HG02763 (cell line): ENCODE data around the gene ST6GALNAC5.

Source experiments
- ATAC-seq: cut with Tn5 transposase; IDR thresholded peaks from one replicate; pipeline ENCODE4 v1.9.1; 2021; ENCODE audit warnings: mild to moderate bottlenecking, moderate library complexity; ENCODE audit not compliant: unreplicated experiment

The ST6GALNAC5 gene

GRCh38 chr1:77039739-77040138, 172.5 kb downstream of the ST6GALNAC5 start:
- no peak for ATAC-seq

GRCh38 chr1:77040826-77041225, 173.5 kb downstream of the ST6GALNAC5 start:
- ATAC-seq = no peak

- ATAC-seq = no peak
These were observed 177.0 kb downstream of the ST6GALNAC5 start for GRCh38 chr1:77044133-77044849.

- ATAC-seq = no peak
These were observed 180.3 kb downstream of the ST6GALNAC5 start for GRCh38 chr1:77047575-77047974.

GRCh38 chr1:77047978-77048614, 180.8 kb downstream of the ST6GALNAC5 start:
- ATAC-seq = no peak

- no peak for ATAC-seq
These were observed 181.3 kb downstream of the ST6GALNAC5 start for GRCh38 chr1:77048615-77049005.

GRCh38 chr1:77051425-77051824, 184.1 kb downstream of the ST6GALNAC5 start:
- ATAC-seq = no peak

- no peak for ATAC-seq
These were observed 189.2 kb downstream of the ST6GALNAC5 start for GRCh38 chr1:77056525-77056924.

- ATAC-seq = no peak
These were observed 190.8 kb downstream of the ST6GALNAC5 start for GRCh38 chr1:77057994-77058585.

GRCh38 chr1:77060000-77060399, 192.7 kb downstream of the ST6GALNAC5 start:
- ATAC-seq = no peak

GRCh38 chr1:77061162-77061561, 193.9 kb downstream of the ST6GALNAC5 start:
- ATAC-seq = no peak

GRCh38 chr1:77063118-77063517, 195.8 kb downstream of the ST6GALNAC5 start:
- ATAC-seq = no peak

GRCh38 chr1:77064246-77064645, 197.0 kb downstream of the ST6GALNAC5 start:
- ATAC-seq = no peak

GRCh38 chr1:77065693-77066342, 198.5 kb downstream of the ST6GALNAC5 start:
- ATAC-seq = no peak

- ATAC-seq = no peak
These were observed 200.7 kb downstream of the ST6GALNAC5 start for GRCh38 chr1:77068013-77068412.

- no peak for ATAC-seq
These were observed 209.5 kb downstream of the ST6GALNAC5 start for GRCh38 chr1:77076759-77077158.

GRCh38 chr1:77081834-77082233, 214.6 kb downstream of the ST6GALNAC5 start:
- ATAC-seq = no peak

- no peak for ATAC-seq
These were observed 217.2 kb downstream of the ST6GALNAC5 start for GRCh38 chr1:77084457-77084856.

- no peak for ATAC-seq
These were observed 217.8 kb downstream of the ST6GALNAC5 start for GRCh38 chr1:77085109-77085508.

GRCh38 chr1:77089756-77090155, 222.5 kb downstream of the ST6GALNAC5 start:
- no peak for ATAC-seq

GRCh38 chr1:77095236-77095635, 228.0 kb downstream of the ST6GALNAC5 start:
- no peak for ATAC-seq
